ENCODE results near the gene PARP12.

DNA sequence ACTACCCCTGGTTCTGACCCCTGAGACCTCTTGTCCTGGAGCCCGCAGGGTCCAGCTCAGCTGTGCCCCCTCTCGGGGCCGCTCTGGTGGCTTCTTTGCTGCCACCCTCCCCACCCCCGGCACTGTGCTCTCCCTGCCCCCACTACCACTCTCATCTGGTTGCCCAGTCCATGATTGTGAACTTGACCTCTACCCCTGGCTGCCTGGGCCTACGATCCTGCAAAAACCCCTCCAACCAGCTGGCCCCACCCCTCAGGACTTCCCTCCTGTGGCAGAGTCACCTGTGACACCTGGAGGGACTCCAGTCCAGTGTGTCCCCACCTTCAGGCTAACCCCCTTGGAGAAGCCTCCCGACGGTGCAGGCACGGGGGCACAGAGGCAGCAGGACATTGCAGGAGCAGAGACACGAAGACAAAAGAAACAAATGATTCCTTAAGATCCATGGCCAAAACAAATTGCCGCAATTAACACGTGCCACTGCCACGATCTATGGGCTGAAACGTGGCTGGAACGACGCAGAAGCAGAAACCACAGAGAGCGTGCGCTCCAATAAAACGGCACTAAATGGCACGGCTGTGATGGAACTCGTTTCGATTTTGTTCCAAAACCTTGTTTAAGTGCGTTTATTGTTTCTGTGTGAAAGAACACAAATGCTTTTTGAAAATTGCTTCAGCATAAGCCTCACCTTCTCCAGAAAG, 72.0 kb downstream of the PARP12 start:
- TF ChIP-seq, protein P1, sequence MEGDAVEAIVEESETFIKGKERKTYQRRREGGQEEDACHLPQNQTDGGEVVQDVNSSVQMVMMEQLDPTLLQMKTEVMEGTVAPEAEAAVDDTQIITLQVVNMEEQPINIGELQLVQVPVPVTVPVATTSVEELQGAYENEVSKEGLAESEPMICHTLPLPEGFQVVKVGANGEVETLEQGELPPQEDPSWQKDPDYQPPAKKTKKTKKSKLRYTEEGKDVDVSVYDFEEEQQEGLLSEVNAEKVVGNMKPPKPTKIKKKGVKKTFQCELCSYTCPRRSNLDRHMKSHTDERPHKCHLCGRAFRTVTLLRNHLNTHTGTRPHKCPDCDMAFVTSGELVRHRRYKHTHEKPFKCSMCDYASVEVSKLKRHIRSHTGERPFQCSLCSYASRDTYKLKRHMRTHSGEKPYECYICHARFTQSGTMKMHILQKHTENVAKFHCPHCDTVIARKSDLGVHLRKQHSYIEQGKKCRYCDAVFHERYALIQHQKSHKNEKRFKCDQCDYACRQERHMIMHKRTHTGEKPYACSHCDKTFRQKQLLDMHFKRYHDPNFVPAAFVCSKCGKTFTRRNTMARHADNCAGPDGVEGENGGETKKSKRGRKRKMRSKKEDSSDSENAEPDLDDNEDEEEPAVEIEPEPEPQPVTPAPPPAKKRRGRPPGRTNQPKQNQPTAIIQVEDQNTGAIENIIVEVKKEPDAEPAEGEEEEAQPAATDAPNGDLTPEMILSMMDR (tag by site-specific recombination; IDR thresholded peaks at IDR 0.05): no peak
- TF ChIP-seq ZNF133 (tag by site-specific recombination; IDR thresholded peaks at IDR 0.05) (no peak), KLF1 (tag by site-specific recombination; IDR thresholded peaks at IDR 0.05) (no peak), ZNF623 (tag by site-specific recombination; IDR thresholded peaks at IDR 0.05) (no peak), ATF2 (tag by site-specific recombination; IDR thresholded peaks at IDR 0.05; ENCODE audit: low read depth) (no peak), ELK4 (IDR thresholded peaks at IDR 0.05; ENCODE audit: borderline replicate concordance, low read depth, low read length) (no peak), SCRT1 (tag by site-specific recombination; IDR thresholded peaks at IDR 0.05; ENCODE audit: borderline replicate concordance) (no peak), ZBTB21 (tag by site-specific recombination; IDR thresholded peaks at IDR 0.05) (no peak), ZFP37 (tag by site-specific recombination; IDR thresholded peaks at IDR 0.05) (no peak), ZNF596 (tag by site-specific recombination; IDR thresholded peaks at IDR 0.05) (no peak), MYNN (tag by site-specific recombination; IDR thresholded peaks at IDR 0.05; ENCODE audit: borderline replicate concordance) (no peak), ZNF624 (tag by site-specific recombination; IDR thresholded peaks at IDR 0.05) (no peak)
- TF ChIP-seq, protein P2, sequence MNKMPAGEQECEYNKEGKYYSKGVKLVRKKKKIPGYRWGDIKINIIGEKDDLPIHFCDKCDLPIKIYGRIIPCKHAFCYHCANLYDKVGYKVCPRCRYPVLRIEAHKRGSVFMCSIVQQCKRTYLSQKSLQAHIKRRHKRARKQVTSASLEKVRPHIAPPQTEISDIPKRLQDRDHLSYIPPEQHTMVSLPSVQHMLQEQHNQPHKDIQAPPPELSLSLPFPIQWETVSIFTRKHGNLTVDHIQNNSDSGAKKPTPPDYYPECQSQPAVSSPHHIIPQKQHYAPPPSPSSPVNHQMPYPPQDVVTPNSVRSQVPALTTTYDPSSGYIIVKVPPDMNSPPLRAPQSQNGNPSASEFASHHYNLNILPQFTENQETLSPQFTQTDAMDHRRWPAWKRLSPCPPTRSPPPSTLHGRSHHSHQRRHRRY (tag by site-specific recombination; IDR thresholded peaks at IDR 0.05): no peak
- TF ChIP-seq, protein P3, sequence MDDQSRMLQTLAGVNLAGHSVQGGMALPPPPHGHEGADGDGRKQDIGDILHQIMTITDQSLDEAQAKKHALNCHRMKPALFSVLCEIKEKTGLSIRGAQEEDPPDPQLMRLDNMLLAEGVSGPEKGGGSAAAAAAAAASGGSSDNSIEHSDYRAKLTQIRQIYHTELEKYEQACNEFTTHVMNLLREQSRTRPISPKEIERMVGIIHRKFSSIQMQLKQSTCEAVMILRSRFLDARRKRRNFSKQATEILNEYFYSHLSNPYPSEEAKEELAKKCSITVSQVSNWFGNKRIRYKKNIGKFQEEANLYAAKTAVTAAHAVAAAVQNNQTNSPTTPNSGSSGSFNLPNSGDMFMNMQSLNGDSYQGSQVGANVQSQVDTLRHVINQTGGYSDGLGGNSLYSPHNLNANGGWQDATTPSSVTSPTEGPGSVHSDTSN (CRISPR knock-in tag; IDR thresholded peaks at IDR 0.05): no peak

Measured in HEK293 (cell line).